B cell (primary cell): ENCODE results near the gene SIL1. TPM values are rescaled to one million over a fixed set of nuclear protein-coding genes. Genes with fewer than 3 reads are reported as not detected.

Experiments
- ATAC-seq: fragments of 200-7000 bp; cut with Tn5 transposase; one replicate; pipeline ENCODE4 v1.10.0; 2021; ENCODE audit warnings: low read depth, mild to moderate bottlenecking, moderate number of reproducible peaks, moderate library complexity
- CTCF ChIA-PET: fragments of 350-600 bp; sonication (Branson Sonifier 250); formaldehyde crosslinking; loops from one replicate; lab custom pipeline; 2021; ENCODE audit warnings: antibody characterized with exemption, inconsistent platforms; lab: Charles Lee
- POLR2A ChIA-PET: fragments of 350-600 bp; sonication (Branson Sonifier 250); formaldehyde crosslinking; loops from one replicate; lab custom pipeline; 2021; ENCODE audit warnings: antibody characterized with exemption; lab: Charles Lee
- DNase-seq: peaks from one replicate; pipeline ENCODE4 v3.0.0; 2013
- H2AFZ ChIP-seq: 2 replicates; pipeline ENCODE4 v1.6.1; 2012; ENCODE audit warnings: mild to moderate bottlenecking, low read depth, low read length; ENCODE audit not compliant: insufficient read depth, poor library complexity, severe bottlenecking
- H3K27ac ChIP-seq, 2 donors: 1 replicate in 1 of 2; 2 replicates in 1 of 2; pipeline ENCODE4 v1.5.1; 2012 to 2013; ENCODE audit warnings: low read length in 2 of 2, mild to moderate bottlenecking in 2 of 2, moderate library complexity in 1 of 2
- H3K27me3 ChIP-seq, 4 experiments: fragments of 200-600 bp in 1 of 4; sonication (generic) in 1 of 4; replicated peaks in 1 of 4; 1 replicate in 2 of 4; 2 replicates in 2 of 4; pipeline versions ENCODE4 v1.6.1 to v1.7.0; 2013 to 2016; ENCODE audit warnings: low read length in 3 of 4, mild to moderate bottlenecking in 2 of 4, mixed read lengths in 1 of 4, moderate library complexity in 1 of 4; ENCODE audit not compliant: insufficient read depth in 4 of 4, control insufficient read depth in 3 of 4; ENCODE audit errors: control extremely low read depth in 1 of 4
- H3K36me3 ChIP-seq, 2 experiments: replicated peaks in 1 of 2; 1 replicate in 1 of 2; 2 replicates in 1 of 2; pipeline versions ENCODE4 v1.6.1 to v1.7.1; 2013; ENCODE audit warnings: low read length in 1 of 2; ENCODE audit not compliant: insufficient read depth in 2 of 2, control insufficient read depth in 1 of 2; ENCODE audit errors: control extremely low read depth in 1 of 2, extremely low read depth in 1 of 2
- H3K4me1 ChIP-seq, 2 donors: fragments of 200-600 bp in 1 of 2; sonication (generic) in 1 of 2; 1 replicate in 1 of 2; 2 replicates in 1 of 2; pipeline versions ENCODE4 v1.5.1 to v1.6.1; 2013 to 2017; ENCODE audit warnings: low read length in 2 of 2; ENCODE audit not compliant: control insufficient read depth in 2 of 2, insufficient read depth in 2 of 2
- H3K4me2 ChIP-seq: replicated peaks from 2 replicates; pipeline ENCODE3; 2012; ENCODE audit warnings: mild to moderate bottlenecking, low read depth, low read length; ENCODE audit not compliant: poor library complexity, severe bottlenecking
- H3K4me3 ChIP-seq, 5 experiments: fragments of 200-600 bp in 1 of 5; sonication (generic) in 1 of 5; 1 replicate in 3 of 5; 2 replicates in 2 of 5; pipeline versions ENCODE4 v1.5.1 to v1.7.0; 2011 to 2016; ENCODE audit warnings: low read length in 4 of 5, mild to moderate bottlenecking in 4 of 5, low read depth in 2 of 5, control low read depth in 1 of 5, moderate library complexity in 1 of 5; ENCODE audit not compliant: insufficient read depth in 1 of 5; ENCODE audit errors: control extremely low read depth in 1 of 5, extremely low read depth in 1 of 5
- H3K79me2 ChIP-seq: fragments of 200-600 bp; sonication (generic); one replicate; pipeline ENCODE4 v1.6.0; 2016; ENCODE audit warnings: low read length; ENCODE audit not compliant: control insufficient read depth, insufficient read depth
- H3K9ac ChIP-seq: fragments of 200-600 bp; sonication (generic); 2 replicates; pipeline ENCODE4 v1.6.1; 2017; ENCODE audit warnings: mild to moderate bottlenecking, low read length, moderate library complexity
- H3K9me3 ChIP-seq, 3 donors: one replicate each; pipeline versions ENCODE4 v1.6.1 to v1.7.1; 2013; ENCODE audit warnings: low read length in 2 of 3; ENCODE audit not compliant: control insufficient read depth in 2 of 3, insufficient read depth in 1 of 3; ENCODE audit errors: control extremely low read depth in 1 of 3
- H4K20me1 ChIP-seq: 2 replicates; pipeline ENCODE4 v1.6.0; 2012; ENCODE audit warnings: mild to moderate bottlenecking, low read length; ENCODE audit not compliant: insufficient read depth, control insufficient read depth, poor library complexity, severe bottlenecking
- H3K27ac Mint-ChIP-seq: one replicate; pipeline ENCODE4 v1.8.0; 2021; ENCODE audit warnings: mixed read lengths
- H3K27me3 Mint-ChIP-seq: one replicate; pipeline ENCODE4 v1.8.0; 2021; ENCODE audit warnings: mixed read lengths
- H3K4me1 Mint-ChIP-seq: one replicate; pipeline ENCODE4 v1.8.0; 2021; ENCODE audit warnings: mixed read lengths
- H3K4me3 Mint-ChIP-seq: one replicate; pipeline ENCODE4 v1.8.0; 2021; ENCODE audit warnings: mixed read lengths
- H3K9me3 Mint-ChIP-seq: one replicate; pipeline ENCODE4 v1.8.0; 2022; ENCODE audit warnings: mixed read lengths; ENCODE audit not compliant: insufficient read depth
- CTCF ChIP-seq: fragments of 200-600 bp; IDR thresholded peaks from one replicate; pipeline ENCODE4 v1.8.0; 2022; ENCODE audit warnings: antibody characterized with exemption, mild to moderate bottlenecking
- EZH2 ChIP-seq: IDR thresholded peaks from 2 replicates; pipeline ENCODE4 v1.6.1; 2012; ENCODE audit warnings: borderline replicate concordance, low read depth, mild to moderate bottlenecking, moderate library complexity, low read length; ENCODE audit not compliant: insufficient read depth, poor library complexity, severe bottlenecking
- WGBS: methylation state at CpG from one replicate; pipeline ENCODE4 v1.1.5; 2013; ENCODE audit warnings: missing lambda C conversion rate; ENCODE audit not compliant: insufficient coverage; 5-methylcytosine and 5-hydroxymethylcytosine counted together
- intact Hi-C: fragments of 100-400 bp; cut with micrococcal nuclease; formaldehyde crosslinking; loops from one replicate; pipeline ENCODE4 v1.10.0; 2022
- polyA plus RNA-seq: library from polyadenylated mRNA; depleted of rRNA; stranded (reverse); fragments of >200 nt; gene quantifications from 2 replicates; pipeline ENCODE4 v1.2.3, GENCODE V29; 2012
- total RNA-seq, 2 donors: library from RNA; stranded (reverse); fragments of 120-200 nt in 1 of 2; gene quantifications; 1 replicate in 1 of 2; 2 replicates in 1 of 2; pipeline versions ENCODE4 v1.2.3 to v1.2.4, GENCODE V29; 2013 to 2022

The SIL1 gene
- total and polyA plus RNA-seq, 2 donors (not counting 1 experiment from before 2014, with no cell fraction given), result 16.9 to 19.8 TPM

GRCh38 chr5:139158791-139159190 is 39.4 kb downstream of the SIL1 start:
- H3K4me2 ChIP-seq, result no peak overlapping the region
- no CpG with 5 or more reads among the region's 1 CpG for WGBS
- DNase-seq (no peak), ATAC-seq (no peak)
- H3K4me1 ChIP-seq, result no peaks in the 10 kb centered on the region
- TF ChIP-seq EZH2 (no peak), CTCF (no peak)
- Mint-ChIP-seq H3K4me1 (peaks cover 3% of the 10 kb centered on the region), H3K9me3 (no peaks in the 10 kb centered on the region), H3K27me3 (no peaks in the 10 kb centered on the region), H3K4me3 (no peak overlapping the region), H3K27ac (no peak overlapping the region)
- H3K4me3 ChIP-seq, result no peak overlapping the region
- no peaks in the 10 kb centered on the region for H3K27me3 ChIP-seq
- ChIA-PET POLR2A (no interaction called here), CTCF (no interaction called here)
- no peaks in the 10 kb centered on the region for H4K20me1 ChIP-seq
- no peaks in the 10 kb centered on the region for H3K36me3 ChIP-seq
- H3K9ac ChIP-seq, result no peak overlapping the region
- H2AFZ ChIP-seq, result no peak overlapping the region
- no peak overlapping the region for H3K27ac ChIP-seq
- intact Hi-C loops, result no loop called here
- peaks cover 6% of the 10 kb centered on the region for H3K79me2 ChIP-seq
- H3K9me3 ChIP-seq, result no peaks in the 10 kb centered on the region

GRCh38 chr5:139157556-139157955 is 40.6 kb downstream of the SIL1 start:
- Histone ChIP-seq H3K36me3 (no peaks in the 10 kb centered on the region), H3K4me1 (no peaks in the 10 kb centered on the region), H3K27ac (no peak overlapping the region), H3K79me2 (peaks cover 7% of the 10 kb centered on the region), H3K27me3 (no peaks in the 10 kb centered on the region), H3K4me3 (no peak overlapping the region), H2AFZ (no peak overlapping the region), H3K9ac (no peak overlapping the region), H3K9me3 (no peaks in the 10 kb centered on the region), H4K20me1 (no peaks in the 10 kb centered on the region), H3K4me2 (no peak overlapping the region)
- DNase-seq, result no peak
- intact Hi-C loops, result no loop called here
- ATAC-seq, result no peak
- H3K4me1 Mint-ChIP-seq, result peaks cover 3% of the 10 kb centered on the region
- no peaks in the 10 kb centered on the region for H3K9me3 Mint-ChIP-seq
- no peak overlapping the region for H3K27ac Mint-ChIP-seq
- CTCF ChIA-PET, result no interaction called here
- no peak overlapping the region for H3K4me3 Mint-ChIP-seq
- no peaks in the 10 kb centered on the region for H3K27me3 Mint-ChIP-seq
- TF ChIP-seq EZH2 (no peak), CTCF (no peak)
- POLR2A ChIA-PET, result no interaction called here
